ENCODE results near the gene DDX28.

- no peak for TF ChIP-seq USF1 (IDR thresholded peaks at IDR 0.05; ENCODE audit: borderline replicate concordance, extremely low read length, insufficient read depth, low read depth, low read length)
- no peak for TF ChIP-seq POLR2AphosphoS5 (IDR thresholded peaks at IDR 0.05; ENCODE audit: low read length)
- no peak for TF ChIP-seq ZBTB40 (IDR thresholded peaks at IDR 0.05; ENCODE audit: borderline replicate concordance)
- no peak for TF ChIP-seq PBX3 (IDR thresholded peaks at IDR 0.05; ENCODE audit: insufficient replicate concordance, low read depth, low read length)
- no peak for TF ChIP-seq EP300 (IDR thresholded peaks at IDR 0.05; ENCODE audit: borderline replicate concordance in 1 of 2, control insufficient read depth in 1 of 2, low read depth in 2 of 2, low read length in 2 of 2)
- no peak for TF ChIP-seq DPF2 (IDR thresholded peaks at IDR 0.05)
- TF ChIP-seq FOS (IDR thresholded peaks at IDR 0.05; ENCODE audit: borderline replicate concordance, extremely low read depth, insufficient read length): no peak
- TF ChIP-seq, protein P1, sequence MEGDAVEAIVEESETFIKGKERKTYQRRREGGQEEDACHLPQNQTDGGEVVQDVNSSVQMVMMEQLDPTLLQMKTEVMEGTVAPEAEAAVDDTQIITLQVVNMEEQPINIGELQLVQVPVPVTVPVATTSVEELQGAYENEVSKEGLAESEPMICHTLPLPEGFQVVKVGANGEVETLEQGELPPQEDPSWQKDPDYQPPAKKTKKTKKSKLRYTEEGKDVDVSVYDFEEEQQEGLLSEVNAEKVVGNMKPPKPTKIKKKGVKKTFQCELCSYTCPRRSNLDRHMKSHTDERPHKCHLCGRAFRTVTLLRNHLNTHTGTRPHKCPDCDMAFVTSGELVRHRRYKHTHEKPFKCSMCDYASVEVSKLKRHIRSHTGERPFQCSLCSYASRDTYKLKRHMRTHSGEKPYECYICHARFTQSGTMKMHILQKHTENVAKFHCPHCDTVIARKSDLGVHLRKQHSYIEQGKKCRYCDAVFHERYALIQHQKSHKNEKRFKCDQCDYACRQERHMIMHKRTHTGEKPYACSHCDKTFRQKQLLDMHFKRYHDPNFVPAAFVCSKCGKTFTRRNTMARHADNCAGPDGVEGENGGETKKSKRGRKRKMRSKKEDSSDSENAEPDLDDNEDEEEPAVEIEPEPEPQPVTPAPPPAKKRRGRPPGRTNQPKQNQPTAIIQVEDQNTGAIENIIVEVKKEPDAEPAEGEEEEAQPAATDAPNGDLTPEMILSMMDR (IDR thresholded peaks at IDR 0.05 in 2 of 3, conservative IDR thresholded peaks at IDR 0.05 in 1 of 3; ENCODE audit: control insufficient read depth in 2 of 3, extremely low read depth in 1 of 3, insufficient read depth in 1 of 3, low read depth in 3 of 3, low read length in 3 of 3): no peak
- no peak for TF ChIP-seq POLR2A (IDR thresholded peaks at IDR 0.05; ENCODE audit: low read depth, low read length)
- TF ChIP-seq ZNF24 (IDR thresholded peaks at IDR 0.05): no peak
- TF ChIP-seq RELA (IDR thresholded peaks at IDR 0.05; ENCODE audit: borderline replicate concordance, partially characterized antibody): no peak
- TF ChIP-seq HDAC2 (IDR thresholded peaks at IDR 0.05): no peak
- TF ChIP-seq, protein P2, sequence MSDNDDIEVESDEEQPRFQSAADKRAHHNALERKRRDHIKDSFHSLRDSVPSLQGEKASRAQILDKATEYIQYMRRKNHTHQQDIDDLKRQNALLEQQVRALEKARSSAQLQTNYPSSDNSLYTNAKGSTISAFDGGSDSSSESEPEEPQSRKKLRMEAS (IDR thresholded peaks at IDR 0.05; ENCODE audit: low read depth, low read length): no peak
- TF ChIP-seq, protein P3, sequence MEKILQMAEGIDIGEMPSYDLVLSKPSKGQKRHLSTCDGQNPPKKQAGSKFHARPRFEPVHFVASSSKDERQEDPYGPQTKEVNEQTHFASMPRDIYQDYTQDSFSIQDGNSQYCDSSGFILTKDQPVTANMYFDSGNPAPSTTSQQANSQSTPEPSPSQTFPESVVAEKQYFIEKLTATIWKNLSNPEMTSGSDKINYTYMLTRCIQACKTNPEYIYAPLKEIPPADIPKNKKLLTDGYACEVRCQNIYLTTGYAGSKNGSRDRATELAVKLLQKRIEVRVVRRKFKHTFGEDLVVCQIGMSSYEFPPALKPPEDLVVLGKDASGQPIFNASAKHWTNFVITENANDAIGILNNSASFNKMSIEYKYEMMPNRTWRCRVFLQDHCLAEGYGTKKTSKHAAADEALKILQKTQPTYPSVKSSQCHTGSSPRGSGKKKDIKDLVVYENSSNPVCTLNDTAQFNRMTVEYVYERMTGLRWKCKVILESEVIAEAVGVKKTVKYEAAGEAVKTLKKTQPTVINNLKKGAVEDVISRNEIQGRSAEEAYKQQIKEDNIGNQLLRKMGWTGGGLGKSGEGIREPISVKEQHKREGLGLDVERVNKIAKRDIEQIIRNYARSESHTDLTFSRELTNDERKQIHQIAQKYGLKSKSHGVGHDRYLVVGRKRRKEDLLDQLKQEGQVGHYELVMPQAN (conservative IDR thresholded peaks at IDR 0.05): no peak
Measured at GRCh38 chr16:68055395-68055794, 32.4 kb upstream of the DDX28 start.

All from GM12878 (cell line).